Measurements from ENCODE around the gene FADD. TPM values are rescaled to one million over a fixed set of nuclear protein-coding genes. Genes with fewer than 3 reads are reported as not detected.

FADD gene
- total and polyA plus RNA-seq, 4 donors = 10.7 to 17.8 (median 14.7) TPM

DNA sequence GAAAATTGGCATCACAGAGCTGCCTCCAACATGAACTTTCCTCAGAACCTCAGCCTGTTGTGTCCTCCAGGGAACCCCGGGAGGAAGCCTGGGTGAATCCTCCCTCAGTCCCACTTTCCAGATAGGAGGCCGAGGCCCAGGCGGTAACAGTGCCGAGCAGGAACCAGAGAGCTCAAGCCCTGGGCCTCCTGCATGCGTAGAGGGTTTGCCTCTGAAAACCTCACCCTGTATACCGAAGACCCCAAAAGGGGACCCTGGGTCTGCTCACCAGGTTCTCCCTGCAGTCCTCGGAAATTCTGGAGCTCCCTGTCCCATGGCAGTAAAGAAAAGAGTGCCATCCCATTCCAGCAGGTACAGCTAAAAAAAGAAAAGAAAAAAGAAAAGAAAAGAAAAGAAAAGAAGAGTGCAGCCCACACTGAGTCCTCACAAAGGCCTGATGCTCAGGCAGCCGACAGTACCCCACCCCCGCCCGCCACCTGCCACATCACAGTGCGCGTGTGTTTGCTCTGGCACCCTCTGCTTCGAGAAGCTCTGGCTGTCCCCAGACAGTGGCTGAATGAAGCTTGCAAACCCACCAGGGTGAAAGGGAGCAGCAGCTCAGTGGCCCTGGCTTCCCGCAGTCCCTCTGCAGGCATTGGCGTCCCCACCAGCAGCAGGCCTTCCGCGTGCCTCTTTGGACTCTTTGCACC lies 28.4 kb upstream of the FADD start:
- Histone ChIP-seq H3K4me3 (ENCODE audit: low read length in 2 of 2) (no peak overlapping the region), H3K36me3 (ENCODE audit: control insufficient read depth in 1 of 2, insufficient read depth in 2 of 2, low read length in 1 of 2) (peaks cover 0 to 17% of the 10 kb centered on the region in 2 donors), H3K9me3 (ENCODE audit: control insufficient read depth, low read length) (no peaks in the 10 kb centered on the region), H3K27me3 (ENCODE audit: control insufficient read depth in 1 of 2, insufficient read depth in 2 of 2, low read length in 1 of 2) (no peaks in the 10 kb centered on the region), H3K27ac (ENCODE audit: low read depth in 1 of 2, low read length in 2 of 2) (no peak overlapping the region), H3K4me1 (ENCODE audit: control insufficient read depth in 1 of 2, insufficient read depth in 2 of 2, low read length in 2 of 2) (no peaks in the 10 kb centered on the region)
- no peak for DNase-seq
- intact Hi-C loops (cut with DNase I) = no loop called here
- ATAC-seq (ENCODE audit: low FRiP score) = no peak
- WGBS, 2 donors = 77 to 87% methylated on average over 17 of the region's 17 CpGs

DNA sequence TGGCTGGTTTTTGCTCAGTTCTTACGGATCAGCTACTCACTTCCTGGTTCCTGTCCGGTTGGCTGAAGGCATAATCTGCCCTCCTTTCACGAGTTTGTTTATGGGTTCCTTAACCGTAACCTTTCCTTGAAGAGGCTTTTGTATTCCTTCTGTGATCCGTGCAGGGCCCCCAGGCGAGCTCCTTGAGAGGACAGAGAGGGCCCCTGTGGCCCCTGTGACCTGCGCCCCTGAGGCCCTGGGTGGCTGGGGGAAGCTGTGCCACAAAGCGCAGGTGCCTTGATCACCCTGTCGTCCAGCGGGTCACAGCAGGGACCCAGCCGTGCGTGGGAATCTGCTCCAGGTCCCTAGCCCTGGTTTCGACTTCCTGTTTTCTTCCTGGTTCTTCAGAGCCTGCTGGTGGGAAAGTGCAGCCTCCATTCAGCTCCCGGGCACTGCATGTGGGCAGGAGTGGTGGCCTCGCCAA lies 27.8 kb upstream of the FADD start:
- H3K4me1 ChIP-seq (ENCODE audit: control insufficient read depth in 1 of 2, insufficient read depth in 2 of 2, low read length in 2 of 2) = no peaks in the 10 kb centered on the region
- H3K27ac ChIP-seq (ENCODE audit: low read depth in 1 of 2, low read length in 2 of 2) = no peak overlapping the region
- H3K27me3 ChIP-seq (ENCODE audit: control insufficient read depth in 1 of 2, insufficient read depth in 2 of 2, low read length in 1 of 2) = no peaks in the 10 kb centered on the region
- H3K4me3 ChIP-seq (ENCODE audit: low read length in 2 of 2) = no peak overlapping the region
- no peaks in the 10 kb centered on the region for H3K9me3 ChIP-seq (ENCODE audit: control insufficient read depth, low read length)
- intact Hi-C loops (cut with DNase I) = no loop called here
- DNase-seq = no peak
- ATAC-seq (ENCODE audit: low FRiP score) = no peak
- peaks cover 0 to 14% of the 10 kb centered on the region in 2 donors for H3K36me3 ChIP-seq (ENCODE audit: control insufficient read depth in 1 of 2, insufficient read depth in 2 of 2, low read length in 1 of 2)
- 63 to 68% methylated on average over 15 of the region's 15 CpGs for WGBS, 2 donors

DNA sequence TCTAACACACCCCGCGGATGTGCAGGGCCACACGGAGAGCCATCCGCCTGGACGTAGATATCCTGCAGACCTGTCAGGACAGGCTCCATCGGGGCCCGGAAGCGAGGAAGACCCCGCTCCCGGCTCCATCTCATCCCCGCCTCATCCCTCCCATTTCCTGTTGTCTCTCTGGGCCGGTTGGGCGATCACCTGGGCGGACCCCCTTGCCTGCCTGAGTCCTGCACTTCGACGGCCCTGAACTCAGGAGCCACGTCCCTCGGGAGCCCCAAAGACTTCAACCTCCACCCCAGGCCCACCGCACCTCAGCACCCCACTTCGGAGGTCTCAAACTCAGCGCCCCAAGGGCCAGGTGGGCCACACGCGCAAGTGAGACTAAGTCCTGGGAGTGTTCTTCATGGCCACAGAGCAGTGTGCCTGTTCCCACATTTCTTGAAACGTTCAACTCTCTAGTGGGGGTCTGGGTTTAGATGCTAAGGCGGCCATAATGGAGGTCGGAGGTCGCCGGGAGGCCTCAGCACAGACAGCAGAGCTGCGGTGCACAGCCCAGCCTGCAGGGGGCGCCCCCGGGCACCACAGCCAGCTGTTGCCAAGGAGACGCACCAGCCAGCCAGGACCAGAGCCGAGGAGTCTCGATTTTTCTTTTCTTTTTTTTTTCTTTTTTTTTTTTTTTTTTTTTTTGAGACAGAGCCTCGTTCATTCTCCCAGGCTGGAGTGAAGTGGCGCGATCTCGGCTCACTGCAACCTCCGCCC lies 26.0 kb upstream of the FADD start:
- H3K4me1 ChIP-seq (ENCODE audit: control insufficient read depth in 1 of 2, insufficient read depth in 2 of 2, low read length in 2 of 2) = no peaks in the 10 kb centered on the region
- no peak overlapping the region for H3K27ac ChIP-seq (ENCODE audit: low read depth in 1 of 2, low read length in 2 of 2)
- peak; percentile 8 for ATAC-seq (ENCODE audit: low FRiP score)
- WGBS, 2 donors = 76 to 82% methylated on average over 39 of the region's 39 CpGs
- no peak overlapping the region for H3K4me3 ChIP-seq (ENCODE audit: low read length in 2 of 2)
- H3K36me3 ChIP-seq (ENCODE audit: control insufficient read depth in 1 of 2, insufficient read depth in 2 of 2, low read length in 1 of 2) = peaks cover 0 to 10% of the 10 kb centered on the region in 2 donors
- H3K27me3 ChIP-seq (ENCODE audit: control insufficient read depth in 1 of 2, insufficient read depth in 2 of 2, low read length in 1 of 2) = no peaks in the 10 kb centered on the region
- peak in 1 of 2 donors; percentile 79 for DNase-seq
- intact Hi-C loops (cut with DNase I) = no loop called here
- no peaks in the 10 kb centered on the region for H3K9me3 ChIP-seq (ENCODE audit: control insufficient read depth, low read length)

DNA sequence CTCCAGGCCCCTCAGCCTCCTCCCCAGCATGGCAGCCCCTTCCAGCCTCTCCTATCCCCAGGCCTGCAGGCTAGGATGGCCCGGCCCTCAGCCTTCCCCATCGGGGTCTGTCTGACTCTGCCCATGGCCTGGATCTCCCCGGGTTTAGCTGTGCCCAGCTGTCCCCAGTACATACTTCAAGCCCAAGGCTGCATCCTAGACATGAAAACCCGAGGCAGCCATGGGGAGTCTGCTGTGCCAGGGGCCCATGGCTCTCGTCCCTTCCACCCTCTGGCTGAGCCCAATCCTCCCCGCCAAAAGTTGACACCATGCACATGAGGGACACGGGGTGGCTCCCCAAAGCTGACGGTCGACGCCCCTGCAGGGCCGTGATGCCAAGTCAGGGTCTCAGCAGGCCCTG lies 22.2 kb upstream of the FADD start:
- Histone ChIP-seq H3K27ac (ENCODE audit: low read depth in 1 of 2, low read length in 2 of 2) (no peak overlapping the region), H3K9me3 (ENCODE audit: control insufficient read depth, low read length) (no peaks in the 10 kb centered on the region), H3K4me3 (ENCODE audit: low read length in 2 of 2) (no peak overlapping the region), H3K4me1 (ENCODE audit: control insufficient read depth in 1 of 2, insufficient read depth in 2 of 2, low read length in 2 of 2) (no peaks in the 10 kb centered on the region), H3K27me3 (ENCODE audit: control insufficient read depth in 1 of 2, insufficient read depth in 2 of 2, low read length in 1 of 2) (no peaks in the 10 kb centered on the region), H3K36me3 (ENCODE audit: control insufficient read depth in 1 of 2, insufficient read depth in 2 of 2, low read length in 1 of 2) (peaks cover 0 to 7% of the 10 kb centered on the region in 2 donors)
- WGBS, 2 donors = 82% methylated on average over 11 of the region's 11 CpGs
- DNase-seq = no peak
- ATAC-seq (ENCODE audit: low FRiP score) = no peak
- intact Hi-C loops (cut with DNase I) = no loop called here

DNA sequence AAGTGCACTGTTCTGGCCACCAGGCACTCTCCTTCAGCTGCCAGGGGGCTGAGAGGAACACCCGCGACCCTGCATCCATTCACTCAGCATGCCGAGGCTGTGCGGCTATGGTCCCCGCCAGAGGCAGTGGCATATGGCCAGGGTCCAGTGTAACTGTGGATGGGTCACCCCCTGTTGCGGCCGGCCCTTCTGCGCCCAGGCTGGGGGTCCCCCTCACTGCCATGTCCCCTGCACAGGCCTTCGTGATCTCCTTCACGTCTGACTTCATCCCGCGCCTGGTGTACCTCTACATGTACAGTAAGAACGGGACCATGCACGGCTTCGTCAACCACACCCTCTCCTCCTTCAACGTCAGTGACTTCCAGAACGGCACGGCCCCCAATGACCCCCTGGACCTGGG lies 20.8 kb upstream of the FADD start:
- Histone ChIP-seq H3K4me1 (ENCODE audit: control insufficient read depth in 1 of 2, insufficient read depth in 2 of 2, low read length in 2 of 2) (no peaks in the 10 kb centered on the region), H3K9me3 (ENCODE audit: control insufficient read depth, low read length) (no peaks in the 10 kb centered on the region), H3K27me3 (ENCODE audit: control insufficient read depth in 1 of 2, insufficient read depth in 2 of 2, low read length in 1 of 2) (no peaks in the 10 kb centered on the region), H3K4me3 (ENCODE audit: low read length in 2 of 2) (no peak overlapping the region), H3K36me3 (ENCODE audit: control insufficient read depth in 1 of 2, insufficient read depth in 2 of 2, low read length in 1 of 2) (peaks cover 0 to 7% of the 10 kb centered on the region in 2 donors), H3K27ac (ENCODE audit: low read depth in 1 of 2, low read length in 2 of 2) (no peak overlapping the region)
- DNase-seq (no peak), ATAC-seq (ENCODE audit: low FRiP score) (no peak)
- intact Hi-C loops (cut with DNase I) = no loop called here
- WGBS, 2 donors = 83 to 88% methylated on average over 18 of the region's 18 CpGs

DNA sequence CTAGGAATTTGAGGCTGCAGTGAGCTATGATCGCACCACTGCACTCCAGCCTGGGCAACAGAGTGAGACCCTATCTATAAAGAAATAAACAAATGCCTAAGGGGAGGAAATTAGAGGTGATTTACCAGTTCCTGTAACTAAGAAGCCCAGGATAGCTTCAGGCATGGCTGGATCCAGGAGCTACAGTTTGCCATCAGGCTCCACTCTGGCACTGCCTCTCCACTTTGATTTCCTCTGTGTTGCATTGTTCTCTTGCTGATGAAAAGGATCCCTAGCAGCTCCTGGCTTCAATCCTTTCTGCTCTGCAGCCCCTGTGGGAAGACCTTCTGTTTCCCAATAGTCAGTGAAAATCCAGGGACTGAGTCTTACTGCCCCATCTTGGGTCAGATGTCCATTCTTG lies 20.1 kb upstream of the FADD start:
- peak overlapping the region in 1 of 2 donors; percentile 23 for H3K27ac ChIP-seq (ENCODE audit: low read depth in 1 of 2, low read length in 2 of 2)
- DNase-seq (no peak), ATAC-seq (ENCODE audit: low FRiP score) (no peak)
- peaks cover 0 to 7% of the 10 kb centered on the region in 2 donors for H3K36me3 ChIP-seq (ENCODE audit: control insufficient read depth in 1 of 2, insufficient read depth in 2 of 2, low read length in 1 of 2)
- no peaks in the 10 kb centered on the region for H3K4me1 ChIP-seq (ENCODE audit: control insufficient read depth in 1 of 2, insufficient read depth in 2 of 2, low read length in 2 of 2)
- 96 to 100% methylated on average over 1 of the region's 1 CpG for WGBS, 2 donors
- no peaks in the 10 kb centered on the region for H3K27me3 ChIP-seq (ENCODE audit: control insufficient read depth in 1 of 2, insufficient read depth in 2 of 2, low read length in 1 of 2)
- no peaks in the 10 kb centered on the region for H3K9me3 ChIP-seq (ENCODE audit: control insufficient read depth, low read length)
- no peak overlapping the region for H3K4me3 ChIP-seq (ENCODE audit: low read length in 2 of 2)
- intact Hi-C loops (cut with DNase I) = no loop called here

DNA sequence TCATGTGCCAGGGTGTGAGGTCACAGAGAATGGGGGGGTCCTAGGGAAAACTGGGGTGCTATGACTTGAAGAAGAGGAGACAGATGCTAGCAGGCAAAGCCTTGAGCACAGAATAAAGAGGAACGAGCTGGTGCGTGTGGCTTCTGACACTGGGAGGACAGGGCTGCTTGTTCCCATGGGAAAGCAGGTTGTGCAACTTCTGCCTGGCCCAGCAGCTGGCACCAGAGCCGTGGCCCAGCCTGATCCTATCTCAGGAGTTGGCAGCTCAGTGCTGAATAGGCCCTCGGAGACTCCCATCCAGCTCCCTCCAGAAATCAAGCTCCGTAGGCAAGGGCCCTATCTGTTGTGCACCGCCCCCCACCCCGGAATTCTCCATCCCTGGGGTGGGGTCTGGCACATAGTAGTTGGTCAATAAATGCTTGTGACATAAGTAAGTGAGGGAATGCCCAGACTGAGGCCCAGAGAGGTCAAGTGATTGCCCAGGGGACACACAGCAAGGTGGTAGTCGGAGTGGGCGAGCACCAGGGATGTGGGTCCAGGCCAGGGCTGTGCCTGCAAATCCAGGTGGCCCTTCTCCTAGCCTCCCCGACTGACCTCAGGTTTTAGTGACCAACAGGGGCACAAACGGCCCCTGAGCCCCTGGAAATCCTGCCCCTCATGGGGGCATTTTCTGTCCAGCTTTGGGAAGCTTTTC lies 19.5 kb upstream of the FADD start:
- ATAC-seq (ENCODE audit: low FRiP score) = peak; percentile 6
- peaks cover 0 to 7% of the 10 kb centered on the region in 2 donors for H3K36me3 ChIP-seq (ENCODE audit: control insufficient read depth in 1 of 2, insufficient read depth in 2 of 2, low read length in 1 of 2)
- no peaks in the 10 kb centered on the region for H3K4me1 ChIP-seq (ENCODE audit: control insufficient read depth in 1 of 2, insufficient read depth in 2 of 2, low read length in 2 of 2)
- peak overlapping the region in 1 of 2 donors; percentile 23 for H3K27ac ChIP-seq (ENCODE audit: low read depth in 1 of 2, low read length in 2 of 2)
- WGBS, 2 donors = 49 to 55% methylated on average over 11 of the region's 11 CpGs
- no peaks in the 10 kb centered on the region for H3K27me3 ChIP-seq (ENCODE audit: control insufficient read depth in 1 of 2, insufficient read depth in 2 of 2, low read length in 1 of 2)
- intact Hi-C loops (cut with DNase I) = no loop called here
- no peaks in the 10 kb centered on the region for H3K9me3 ChIP-seq (ENCODE audit: control insufficient read depth, low read length)
- no peak for DNase-seq
- no peak overlapping the region for H3K4me3 ChIP-seq (ENCODE audit: low read length in 2 of 2)

DNA sequence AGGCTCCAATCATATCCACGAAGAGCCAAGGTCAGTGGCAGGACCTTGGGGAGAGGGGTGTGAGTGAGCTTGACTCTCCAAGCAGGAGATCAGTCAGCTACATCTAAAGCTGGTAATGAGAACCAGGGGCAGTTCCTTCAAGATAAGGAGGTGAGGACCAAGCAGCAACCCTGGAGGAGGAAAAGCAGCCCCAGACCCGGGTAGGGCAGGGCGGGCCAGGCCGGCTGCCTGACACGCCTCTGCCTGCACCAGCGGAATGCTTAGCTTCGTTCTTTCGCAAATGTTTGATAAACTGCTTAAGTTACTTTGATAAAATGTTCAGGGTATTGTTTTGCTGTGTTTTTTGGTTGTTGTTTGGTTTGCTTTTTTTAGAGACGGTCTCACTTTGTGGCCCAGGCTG lies 18.7 kb upstream of the FADD start:
- peaks cover 0 to 7% of the 10 kb centered on the region in 2 donors for H3K36me3 ChIP-seq (ENCODE audit: control insufficient read depth in 1 of 2, insufficient read depth in 2 of 2, low read length in 1 of 2)
- no peak for DNase-seq

More for the DNA sequence above, 18.7 kb upstream of the FADD start:
- H3K27me3 ChIP-seq (ENCODE audit: control insufficient read depth in 1 of 2, insufficient read depth in 2 of 2, low read length in 1 of 2) = no peaks in the 10 kb centered on the region
- no peak overlapping the region for H3K4me3 ChIP-seq (ENCODE audit: low read length in 2 of 2)
- H3K27ac ChIP-seq (ENCODE audit: low read depth in 1 of 2, low read length in 2 of 2) = no peak overlapping the region
- 80 to 85% methylated on average over 9 of the region's 9 CpGs for WGBS, 2 donors
- H3K9me3 ChIP-seq (ENCODE audit: control insufficient read depth, low read length) = no peaks in the 10 kb centered on the region
- no peaks in the 10 kb centered on the region for H3K4me1 ChIP-seq (ENCODE audit: control insufficient read depth in 1 of 2, insufficient read depth in 2 of 2, low read length in 2 of 2)
- ATAC-seq (ENCODE audit: low FRiP score) = no peak
- intact Hi-C loops (cut with DNase I) = no loop called here

All from aorta (tissue), 5 donors.